Heart left ventricle (tissue), 13 donors: Measurements from ENCODE around the gene FGFR4.

Source experiments
- CTCF ChIP-seq, 12 donors: fragments of 200-600 bp; sonication (generic) in 4 of 12; IDR thresholded peaks; one replicate each; pipeline versions ENCODE4 v1.5.0 to v1.8.0; 2018 to 2022; ENCODE audit warnings: antibody characterized with exemption in 12 of 12, mild to moderate bottlenecking in 5 of 12
- POLR2A ChIP-seq, 2 donors: fragments of 450-650 bp; IDR thresholded peaks; one replicate each; pipeline ENCODE4 v1.6.1; 2017; ENCODE audit warnings: antibody characterized with exemption in 2 of 2, mild to moderate bottlenecking in 2 of 2, moderate library complexity in 2 of 2
- donor health status: ischemic (EF 13 %, LVEDD 7.1; RV severe dilation, severe dysfunction).
- donor health status: DM: no; HTN: yes; CAD: no.
- donor health status: DM: no; HTN: no; CAD: no.
- donor health status: ischemic (EF 25% LVEDD 6.9; RV normal size, moderate dysfunction).
- donor health status: ischemic (EF 25% LVEDD 5.7; RV mildly dilated, moderate dysfunction).
- donor health status: ischemic (EF 35%, LVEDD 5.7; RV mildly dilated, moderate dysfunction).
- donor health status: nonischemic (EF 11% LVEDD 7.7; RV severe dilation, severe dysfunction).
- donor health status: DM: yes; HTN: yes; CAD: no.
- donor health status: PGD.
- donor health status: ischemic (EF 29% LVEDD 5.4; RV normal size, mild dysfunction).
- donor health status: nonischemic (EF 23%, LVEDD 6.1; RV moderate dilation, normal function).

GRCh38 chr5:177098120-177098469 lies 11.4 kb downstream of the FGFR4 start:
- TF ChIP-seq CTCF (IDR thresholded peaks at IDR 0.05): no peak
- TF ChIP-seq POLR2A (IDR thresholded peaks at IDR 0.05): no peak
